Peyer's patch (tissue), 4 donors: ENCODE results near the gene KRTAP1-1. TPM values are rescaled to one million over a fixed set of nuclear protein-coding genes. Genes with fewer than 3 reads are reported as not detected.

Experiments
- small RNA-seq, 2 donors: library from RNA; depleted of rRNA; stranded (forward); fragments of <200 nt; gene quantifications; one replicate each; pipeline ENCODE3, GENCODE V24; 2016
- total RNA-seq, 4 donors: library from RNA; depleted of rRNA; stranded (reverse); fragments of >200 nt; gene quantifications; one replicate each; pipeline ENCODE4 v1.1.0, GENCODE V29; 2016

Gene KRTAP1-1
- total RNA-seq, 4 donors from 2014 or later = not detected

Small RNAs within 50 kb of the gene (small RNA-seq; reads per million reads assigned to genes)
- gene KRTAP3-4P = 0 reads per million in 2 donors

Other genes with a start within 250 kb of the KRTAP1-1 start
- under 1 TPM in 1 of 4 donors, not detected in 3; 0.88 TPM for gene KRT28, start 241.5 kb downstream of the KRTAP1-1 start, total RNA-seq
- 10 to 100 TPM in 2 of 4 donors, 1 to 10 TPM in 2; 5.1 to 19.0 (median 8.1) TPM for gene KRT10, start 218.8 kb downstream of the KRTAP1-1 start, total RNA-seq
- 10 to 100 TPM in 1 of 4 donors, 1 to 10 TPM in 2, not detected in 1; 4.9 to 18.2 (median 9.1) TPM for gene KRT12, start 174.2 kb downstream of the KRTAP1-1 start, total RNA-seq
- 100 to 1,000 TPM; 111 to 978 (median 820) TPM for gene KRT20, start 156.2 kb downstream of the KRTAP1-1 start, total RNA-seq
- 1 to 10 TPM in 2 of 4 donors, not detected in 2; 1.1 to 2.5 TPM for gene KRT23, start 103.8 kb downstream of the KRTAP1-1 start, total RNA-seq
- not detected for gene KRT39, start 74.5 kb downstream of the KRTAP1-1 start, total RNA-seq
- gene KRT40, start 57.1 kb downstream of the KRTAP1-1 start, total RNA-seq = 1 to 10 TPM in 1 of 4 donors, under 1 TPM in 2, not detected in 1; 0.88 to 1.0 (median 0.94) TPM
- gene KRTAP3-3, start 47.3 kb downstream of the KRTAP1-1 start, total RNA-seq = not detected
- not detected for gene KRTAP3-2, start 41.5 kb downstream of the KRTAP1-1 start, total RNA-seq
- gene KRTAP3-1, start 32.3 kb downstream of the KRTAP1-1 start, total RNA-seq = not detected
- not detected for gene KRTAP1-5, start 14.2 kb downstream of the KRTAP1-1 start, total RNA-seq
- gene KRTAP1-4, start 11.3 kb downstream of the KRTAP1-1 start, total RNA-seq = not detected
- gene KRTAP1-3, start 6.6 kb downstream of the KRTAP1-1 start, total RNA-seq = not detected
- gene KRTAP2-1, start 5.9 kb upstream of the KRTAP1-1 start, total RNA-seq = not detected
- not detected for gene KRTAP2-2, start 13.8 kb upstream of the KRTAP1-1 start, total RNA-seq
- gene KRTAP2-3, start 18.7 kb upstream of the KRTAP1-1 start, total RNA-seq = not detected
- gene KRTAP2-4, start 24.4 kb upstream of the KRTAP1-1 start, total RNA-seq = not detected
- not detected for gene KRTAP4-7, start 42.7 kb upstream of the KRTAP1-1 start, total RNA-seq
- gene KRTAP4-8, start 56.7 kb upstream of the KRTAP1-1 start, total RNA-seq = not detected
- not detected for gene KRTAP4-16, start 60.8 kb upstream of the KRTAP1-1 start, total RNA-seq
- gene KRTAP4-9, start 63.9 kb upstream of the KRTAP1-1 start, total RNA-seq = not detected
- gene KRTAP4-11, start 76.9 kb upstream of the KRTAP1-1 start, total RNA-seq = not detected
- not detected for gene KRTAP4-12, start 82.7 kb upstream of the KRTAP1-1 start, total RNA-seq
- not detected for gene KRTAP4-6, start 99.1 kb upstream of the KRTAP1-1 start, total RNA-seq
- gene KRTAP4-5, start 108.4 kb upstream of the KRTAP1-1 start, total RNA-seq = not detected
- not detected for gene KRTAP4-4, start 119.3 kb upstream of the KRTAP1-1 start, total RNA-seq
- gene KRTAP4-3, start 126.8 kb upstream of the KRTAP1-1 start, total RNA-seq = not detected
- not detected for gene KRTAP4-2, start 136.8 kb upstream of the KRTAP1-1 start, total RNA-seq
- not detected for gene KRTAP4-1, start 143.5 kb upstream of the KRTAP1-1 start, total RNA-seq
- gene KRTAP9-1, start 148.4 kb upstream of the KRTAP1-1 start, total RNA-seq = not detected
- not detected for gene KRTAP9-2, start 185.2 kb upstream of the KRTAP1-1 start, total RNA-seq
- gene KRTAP9-3, start 191.0 kb upstream of the KRTAP1-1 start, total RNA-seq = not detected
- gene KRTAP9-8, start 196.5 kb upstream of the KRTAP1-1 start, total RNA-seq = not detected
- gene KRTAP9-4, start 208.2 kb upstream of the KRTAP1-1 start, total RNA-seq = not detected
- not detected for gene KRTAP9-9, start 213.9 kb upstream of the KRTAP1-1 start, total RNA-seq
- gene KRTAP9-6, start 223.9 kb upstream of the KRTAP1-1 start, total RNA-seq = not detected
- not detected for gene KRTAP9-7, start 234.2 kb upstream of the KRTAP1-1 start, total RNA-seq